ENCODE data around the gene ASPG.

- TF ChIP-seq CTCF (IDR thresholded peaks at IDR 0.05; ENCODE audit: low read length) (no peak), EZH2 (optimal IDR thresholded peaks at IDR 0.05; ENCODE audit: low read depth, low read length) (no peak)
Measured at GRCh38 chr14:104142136-104142945, 56.8 kb downstream of the ASPG start.
